IPS-15b (cell line): ENCODE data around the gene SRP54.
A peak's percentile ranks its signal among the peaks of the same experiment; 100 is the strongest.
"Not testable (repeated sequence)": the region's sequence is repeated elsewhere in the genome, so short reads cannot be mapped to it uniquely, and the experiment has no call there.

Experiments used
- H3K27me3 ChIP-seq: one replicate; pipeline ENCODE4 v1.6.1; 2013; ENCODE audit warnings: low read length; ENCODE audit not compliant: control insufficient read depth, insufficient read depth
- H3K36me3 ChIP-seq: one replicate; pipeline ENCODE4 v1.6.1; 2013; ENCODE audit warnings: low read length; ENCODE audit not compliant: control insufficient read depth, insufficient read depth
- H3K4me1 ChIP-seq: one replicate; pipeline ENCODE4 v1.6.1; 2013; ENCODE audit warnings: mild to moderate bottlenecking, low read length; ENCODE audit not compliant: control insufficient read depth, insufficient read depth
- H3K4me3 ChIP-seq: one replicate; pipeline ENCODE4 v1.5.1; 2013; ENCODE audit warnings: low read depth, low read length
- H3K9ac ChIP-seq: one replicate; pipeline ENCODE4 v1.6.1; 2013; ENCODE audit warnings: low read depth, mild to moderate bottlenecking, low read length
- H3K9me3 ChIP-seq: one replicate; pipeline ENCODE4 v1.6.1; 2013; ENCODE audit warnings: mild to moderate bottlenecking, low read length; ENCODE audit not compliant: control insufficient read depth, insufficient read depth

The SRP54 gene

DNA sequence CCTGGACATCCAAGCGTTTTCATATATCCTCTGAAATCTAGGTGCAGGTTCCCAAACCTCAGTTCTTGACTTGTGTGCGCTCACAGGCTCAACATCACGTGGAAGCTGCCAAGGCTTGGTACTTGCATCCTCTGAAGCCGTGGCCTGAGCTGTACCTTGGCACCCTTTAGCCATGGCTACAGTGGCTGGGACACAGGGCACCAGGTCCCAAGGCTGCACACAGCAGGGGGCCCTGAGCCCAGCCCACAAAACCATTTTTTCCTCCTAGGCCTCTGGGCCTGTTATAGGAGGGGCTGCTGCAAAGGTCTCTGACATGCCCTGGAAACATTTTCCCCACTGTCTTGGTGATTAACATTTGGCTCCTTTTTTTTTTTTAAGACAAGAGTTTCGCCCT, 51.6 kb downstream of the SRP54 start:
- Histone ChIP-seq H3K36me3 (peaks cover 4% of the 10 kb centered on the region), H3K9ac (no peak overlapping the region), H3K27me3 (no peaks in the 10 kb centered on the region), H3K4me1 (no peaks in the 10 kb centered on the region), H3K9me3 (no peaks in the 10 kb centered on the region), H3K4me3 (no peak overlapping the region)

DNA sequence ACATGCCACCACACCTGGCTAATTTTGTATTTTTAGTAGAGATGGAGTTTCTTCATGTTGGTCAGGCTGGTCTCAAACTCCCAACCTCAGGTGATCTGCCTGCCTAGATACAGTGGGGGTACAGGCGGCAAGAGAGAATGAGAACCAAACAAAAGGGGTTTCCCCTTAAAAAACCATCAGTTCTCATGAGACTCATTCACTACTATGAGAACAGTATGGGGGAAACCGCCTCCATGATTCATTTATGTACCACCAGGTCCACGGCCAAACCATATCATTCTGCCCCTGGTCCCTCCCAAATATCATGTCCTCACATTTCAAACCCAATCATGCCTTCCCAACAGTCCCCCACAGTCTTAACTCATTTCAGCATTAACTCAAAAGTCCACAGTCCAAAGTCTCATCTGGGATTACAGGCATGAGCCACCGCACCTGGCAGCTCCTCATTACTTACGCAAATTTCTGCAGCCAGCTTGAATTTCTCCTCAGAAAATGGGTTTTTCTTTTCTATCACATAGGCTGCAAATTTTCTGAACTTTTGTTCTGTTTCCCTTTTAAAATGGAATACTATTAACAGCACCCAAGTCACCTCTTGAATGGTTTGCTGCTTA, 52.3 kb downstream of the SRP54 start:
- H3K9me3 ChIP-seq, H3K4me3 ChIP-seq, H3K4me1 ChIP-seq, H3K27me3 ChIP-seq, H3K9ac ChIP-seq, H3K36me3 ChIP-seq: not testable (repeated sequence)

DNA sequence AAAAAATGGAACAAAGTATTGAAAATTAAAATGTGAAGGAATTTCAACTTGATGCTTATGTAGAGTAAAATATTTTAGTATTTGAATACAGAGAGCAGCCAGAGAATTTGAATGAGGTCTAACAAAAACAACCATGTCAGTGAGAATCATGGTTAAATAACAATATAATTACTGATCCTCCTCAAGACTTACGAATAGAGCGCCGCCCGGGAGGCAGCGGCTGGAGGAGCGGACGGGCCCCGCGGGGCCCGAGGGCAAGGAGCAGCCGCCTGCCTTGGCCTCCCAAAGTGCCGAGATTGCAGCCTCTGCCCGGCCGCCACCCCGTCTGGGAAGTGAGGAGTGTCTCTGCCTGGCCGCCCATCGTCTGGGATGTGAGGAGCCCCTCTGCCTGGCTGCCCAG, 55.5 kb downstream of the SRP54 start:
- H3K36me3 ChIP-seq, H3K4me3 ChIP-seq, H3K9me3 ChIP-seq, H3K4me1 ChIP-seq, H3K9ac ChIP-seq, H3K27me3 ChIP-seq: not testable (repeated sequence)

DNA sequence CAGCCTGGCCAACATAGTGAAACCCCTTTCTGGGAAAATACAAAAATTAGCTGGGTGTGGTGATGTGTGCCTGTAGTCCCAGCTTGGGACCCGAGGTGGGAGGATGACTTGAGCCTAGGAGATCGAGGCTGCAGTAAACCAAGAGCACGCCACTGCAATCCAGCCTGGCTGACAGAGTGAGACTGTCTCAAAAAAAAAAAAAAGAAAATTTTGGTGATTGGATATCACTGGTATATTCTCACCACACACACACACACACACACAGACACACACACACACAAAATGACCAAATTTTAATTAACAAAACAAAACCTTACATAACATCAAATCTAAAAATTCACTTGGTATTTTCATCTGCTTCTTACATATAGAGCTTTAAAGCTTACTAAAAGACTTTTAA, 59.8 kb downstream of the SRP54 start:
- Histone ChIP-seq H3K9me3 (no peaks in the 10 kb centered on the region), H3K4me3 (no peak overlapping the region), H3K9ac (no peak overlapping the region), H3K36me3 (no peaks in the 10 kb centered on the region), H3K27me3 (no peaks in the 10 kb centered on the region), H3K4me1 (no peaks in the 10 kb centered on the region)

DNA sequence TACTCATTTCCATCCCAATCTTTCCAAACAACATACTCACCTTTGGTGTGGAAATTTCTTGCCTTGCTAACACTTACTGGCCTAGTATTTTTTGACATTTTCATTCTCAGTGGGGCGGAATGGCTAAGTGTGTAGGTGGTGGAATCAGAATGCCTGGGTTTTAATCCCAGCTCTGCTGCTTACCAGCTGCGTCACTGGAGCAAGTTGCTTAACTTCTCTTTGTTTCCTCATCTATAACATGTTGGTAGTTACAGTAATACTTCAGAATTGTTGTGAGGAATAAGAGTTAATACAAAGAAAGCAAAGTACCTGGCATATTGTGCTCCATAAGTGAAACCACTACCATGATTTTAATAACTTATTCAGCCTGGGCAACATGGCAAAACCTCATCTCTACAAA, 60.3 kb downstream of the SRP54 start:
- no peaks in the 10 kb centered on the region for H3K9me3 ChIP-seq
- H3K9ac ChIP-seq, result no peak overlapping the region
- no peak overlapping the region for H3K4me3 ChIP-seq
- H3K4me1 ChIP-seq, result no peaks in the 10 kb centered on the region
- H3K27me3 ChIP-seq, result no peaks in the 10 kb centered on the region
- no peaks in the 10 kb centered on the region for H3K36me3 ChIP-seq

DNA sequence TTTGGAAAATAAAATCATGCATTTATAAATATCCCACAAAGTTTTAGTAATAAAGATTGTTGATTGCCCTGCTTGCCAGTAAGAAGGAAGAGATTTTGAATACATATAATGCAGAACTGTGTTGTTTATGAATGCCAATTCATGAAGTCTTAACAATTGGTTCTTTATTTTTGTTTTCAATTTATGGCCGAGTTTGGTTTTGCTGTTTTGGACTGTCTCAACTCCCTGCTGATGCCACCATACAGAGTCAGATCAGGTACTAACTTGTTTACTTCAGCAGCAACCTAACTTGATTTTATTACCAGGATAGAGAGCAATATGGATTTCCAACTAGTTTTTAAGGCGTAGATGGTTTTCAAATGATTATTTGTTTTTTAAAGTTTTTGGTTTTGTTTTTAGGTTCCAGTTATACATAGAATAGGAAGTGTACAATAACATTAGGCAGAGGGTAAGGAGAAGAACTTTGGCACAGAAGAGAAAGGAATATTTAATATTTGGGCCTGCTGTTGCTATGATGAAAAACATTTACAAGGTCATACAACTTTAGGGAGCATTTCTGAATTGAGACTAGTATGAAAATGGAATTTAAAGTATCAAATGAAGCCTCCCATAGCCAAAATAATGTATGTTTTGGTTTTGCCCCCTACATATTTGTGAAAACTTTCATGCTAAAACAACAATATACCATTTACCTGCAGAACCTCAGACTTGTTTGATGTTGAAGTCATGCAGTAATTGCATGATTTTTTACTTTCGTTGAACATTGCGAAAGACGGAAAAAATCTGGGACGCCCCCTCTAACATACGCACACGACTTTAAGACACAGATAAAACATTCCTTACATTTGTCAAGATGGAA, 62.4 kb downstream of the SRP54 start:
- Histone ChIP-seq H3K4me3 (peak overlapping the region; percentile 91), H3K9ac (peak overlapping the region; percentile 81), H3K9me3 (no peaks in the 10 kb centered on the region), H3K36me3 (no peaks in the 10 kb centered on the region), H3K27me3 (no peaks in the 10 kb centered on the region), H3K4me1 (no peaks in the 10 kb centered on the region)

DNA sequence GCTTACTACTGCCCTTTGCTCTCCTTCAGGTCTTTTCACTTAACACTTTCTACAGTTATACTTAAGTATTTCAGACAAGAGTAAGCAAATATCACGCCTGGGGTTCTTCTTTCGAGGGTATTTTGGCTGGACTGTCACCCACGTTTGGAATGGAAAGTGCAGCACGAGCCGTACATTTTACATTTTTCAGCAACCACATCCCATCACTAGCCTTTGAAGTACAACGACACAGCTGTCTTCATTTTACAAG, 62.9 kb downstream of the SRP54 start:
- Histone ChIP-seq H3K4me3 (peak overlapping the region; percentile 91), H3K27me3 (no peaks in the 10 kb centered on the region)

DNA sequence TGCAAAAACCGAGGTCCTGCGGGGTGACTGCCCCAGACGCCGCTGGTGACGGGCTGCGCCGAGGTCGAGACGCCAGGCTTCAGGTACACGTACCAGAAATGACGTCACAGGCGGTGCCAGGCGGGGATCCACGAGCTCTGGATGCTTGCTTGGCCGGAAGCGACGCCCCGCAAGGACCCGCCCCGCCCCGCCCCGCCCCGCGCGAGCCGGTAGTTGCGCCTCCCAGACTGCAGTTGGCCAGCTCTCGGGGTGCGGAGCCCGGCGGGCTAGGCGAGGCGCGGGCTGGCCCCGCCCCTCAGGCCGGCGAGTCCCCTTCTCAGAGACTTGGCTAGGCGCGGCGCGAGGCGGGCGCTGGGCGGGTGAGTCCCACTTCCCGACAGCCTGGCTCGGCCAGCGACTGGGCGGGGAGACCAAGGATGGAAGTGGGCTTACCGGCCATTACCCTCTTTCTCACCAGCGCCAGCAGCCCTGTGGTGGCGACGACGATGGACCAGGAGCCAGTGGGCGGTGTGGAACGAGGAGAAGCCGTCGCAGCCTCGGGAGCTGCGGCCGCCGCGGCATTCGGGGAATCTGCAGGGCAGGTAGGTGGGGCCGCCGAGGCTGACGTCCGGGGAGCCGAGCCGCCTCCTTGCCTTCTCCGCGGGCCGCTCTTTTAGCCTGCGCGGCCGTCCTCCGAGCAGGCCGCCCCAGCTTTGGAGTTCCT, 63.4 kb downstream of the SRP54 start, which contains the start of gene FAM177A1:
TSS of gene FAM177A1 (plus strand) at position 225 of the 703 bp plus-strand sequence. CDS start at position 417, 192 bp downstream.
- Histone ChIP-seq H3K4me1 (no peaks in the 10 kb centered on the region), H3K9ac (peak within 1 kb of the TSS; percentile 81), H3K4me3 (peak within 1 kb of the TSS; percentile 91), H3K27me3 (no peaks in the 10 kb centered on the region), H3K36me3 (no peaks in the 10 kb centered on the region), H3K9me3 (no peaks in the 10 kb centered on the region)

More for the DNA sequence above, 62.9 kb downstream of the SRP54 start:
- Histone ChIP-seq H3K4me1 (no peaks in the 10 kb centered on the region), H3K9me3 (no peaks in the 10 kb centered on the region), H3K36me3 (no peaks in the 10 kb centered on the region), H3K9ac (peak overlapping the region; percentile 81)

DNA sequence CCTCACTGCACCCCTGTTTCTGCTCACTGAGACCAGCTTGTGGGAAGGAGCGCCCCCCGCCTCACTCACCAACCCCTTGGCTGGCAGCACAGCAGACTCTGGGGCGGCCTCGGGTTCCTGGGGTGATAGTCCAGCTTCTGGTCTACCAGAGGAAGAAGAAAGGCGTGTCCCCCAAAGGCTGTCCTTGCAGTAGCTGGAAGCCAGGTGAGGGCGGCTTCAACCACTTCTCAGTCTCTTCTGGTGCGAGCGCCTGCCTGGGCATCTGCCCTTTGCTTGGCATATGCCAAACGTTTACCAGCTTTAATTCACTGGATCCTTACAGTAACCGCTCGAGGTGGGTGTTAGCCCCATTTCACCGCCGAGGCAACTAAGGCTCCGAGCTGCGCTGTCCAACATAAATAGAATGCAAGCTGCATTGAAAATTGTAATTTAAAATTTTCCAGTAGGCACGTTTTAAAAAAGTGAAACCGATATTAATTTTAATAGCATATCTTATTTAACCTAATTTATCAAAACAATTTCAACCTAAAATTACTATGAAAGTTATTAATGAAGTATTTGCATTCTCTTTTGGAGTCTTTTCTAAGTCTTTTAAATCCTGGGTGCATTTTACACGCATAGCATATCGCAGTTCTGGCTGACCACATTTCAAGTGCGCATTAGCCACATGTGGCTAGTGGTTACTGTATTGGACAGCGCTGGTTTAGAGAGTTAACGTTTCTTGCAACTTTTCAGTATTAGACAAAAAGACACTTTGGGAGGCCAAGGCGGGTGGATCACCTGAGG, 64.2 kb downstream of the SRP54 start:
- no peaks in the 10 kb centered on the region for H3K4me1 ChIP-seq
- H3K4me3 ChIP-seq, result peak overlapping the region; percentile 90
- H3K36me3 ChIP-seq, result no peaks in the 10 kb centered on the region
- H3K9ac ChIP-seq, result peak overlapping the region; percentile 79
- H3K27me3 ChIP-seq, result no peaks in the 10 kb centered on the region
- no peaks in the 10 kb centered on the region for H3K9me3 ChIP-seq

DNA sequence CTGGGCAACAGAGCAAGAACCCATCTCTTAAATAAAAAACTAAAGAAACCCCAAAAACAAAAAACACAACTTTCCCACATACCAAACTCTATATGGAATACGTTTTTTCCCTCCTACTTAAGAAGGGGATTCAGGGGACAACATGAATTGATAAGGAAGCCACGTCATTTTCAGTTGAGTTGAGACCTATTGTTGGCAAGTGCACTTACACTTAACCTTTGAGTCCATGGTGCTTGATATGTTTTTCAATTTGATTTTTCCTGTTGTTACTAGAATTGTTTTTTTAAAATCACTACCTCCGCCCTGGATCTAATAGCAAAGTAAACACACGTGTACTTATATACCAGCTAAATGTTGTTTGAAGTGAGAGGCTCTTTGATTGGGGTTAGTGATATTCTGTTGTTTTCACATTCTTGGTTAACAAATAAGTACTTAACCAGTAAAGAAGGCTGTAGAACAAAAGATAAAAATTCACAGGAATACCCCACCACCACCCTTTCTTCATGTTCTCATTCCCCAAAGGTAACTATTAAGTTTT, 65.3 kb downstream of the SRP54 start:
- H3K4me3 ChIP-seq, result no peak overlapping the region
- H3K36me3 ChIP-seq, result no peaks in the 10 kb centered on the region
- H3K9ac ChIP-seq, result no peak overlapping the region
- no peaks in the 10 kb centered on the region for H3K4me1 ChIP-seq
- no peaks in the 10 kb centered on the region for H3K27me3 ChIP-seq
- H3K9me3 ChIP-seq, result no peaks in the 10 kb centered on the region

DNA sequence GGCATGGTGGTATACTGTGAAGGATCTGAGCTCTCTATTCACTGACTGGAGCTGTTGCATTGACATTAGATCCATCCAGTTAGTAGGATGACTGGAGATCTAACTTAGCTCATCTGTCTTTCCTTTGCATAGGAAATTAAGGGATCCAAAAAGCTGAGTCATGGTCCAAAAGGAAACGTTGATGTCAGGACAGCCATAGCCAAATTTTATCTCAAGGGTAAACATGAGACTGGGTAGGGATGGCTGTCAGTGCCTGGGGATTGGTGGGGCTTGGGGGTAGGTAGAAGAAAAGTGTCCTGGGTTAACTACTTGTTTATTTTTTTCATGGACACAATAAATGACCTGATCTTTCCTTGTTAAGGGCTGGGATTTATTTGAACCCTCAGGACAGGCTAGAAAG, 67.9 kb downstream of the SRP54 start:
- no peaks in the 10 kb centered on the region for H3K27me3 ChIP-seq
- H3K9me3 ChIP-seq, result no peaks in the 10 kb centered on the region
- no peak overlapping the region for H3K9ac ChIP-seq
- no peaks in the 10 kb centered on the region for H3K4me1 ChIP-seq
- H3K36me3 ChIP-seq, result no peaks in the 10 kb centered on the region
- no peak overlapping the region for H3K4me3 ChIP-seq
